Right lobe of liver (tissue), 6 donors: Measurements from ENCODE around the gene ZNF280D. TPM values are rescaled to one million over a fixed set of nuclear protein-coding genes. Genes with fewer than 3 reads are reported as not detected.

Experiments used
- ATAC-seq, 4 donors: fragments of 200-7000 bp; cut with Tn5 transposase; one replicate each; pipeline ENCODE4 v1.9.1; 2020; ENCODE audit warnings: mild to moderate bottlenecking in 4 of 4, moderate library complexity in 4 of 4
- DNase-seq, 3 donors: peaks; one replicate each; pipeline ENCODE4 v3.0.0-alpha.2; 2020
- H3K27ac ChIP-seq, 3 donors: fragments of 200-600 bp; one replicate each; pipeline ENCODE4 v1.8.0; 2022
- H3K27me3 ChIP-seq, 2 donors: fragments of 200-600 bp; one replicate each; pipeline ENCODE4 v1.8.0; 2022
- H3K36me3 ChIP-seq, 4 donors: fragments of 200-600 bp; sonication (generic) in 1 of 4; one replicate each; pipeline versions ENCODE4 v1.5.1 to v1.8.0; 2017 to 2022; ENCODE audit warnings: control low read depth in 1 of 4
- H3K4me1 ChIP-seq, 4 donors: fragments of 200-600 bp; sonication (generic) in 1 of 4; one replicate each; pipeline versions ENCODE4 v1.5.1 to v1.8.0; 2017 to 2022; ENCODE audit warnings: control low read depth in 1 of 4
- H3K4me3 ChIP-seq, 3 donors: fragments of 200-600 bp; one replicate each; pipeline ENCODE4 v1.8.0; 2022
- H3K9me3 ChIP-seq, 4 donors: fragments of 200-600 bp; sonication (generic) in 1 of 4; one replicate each; pipeline versions ENCODE4 v1.5.1 to v1.8.0; 2017 to 2022; ENCODE audit warnings: control low read depth in 1 of 4
- CTCF ChIP-seq, 4 donors: fragments of 200-600 bp in 3 of 4; fragments of 450-650 bp in 1 of 4; IDR thresholded peaks; one replicate each; pipeline versions ENCODE4 v1.5.1 to v1.8.0; 2016 to 2022; ENCODE audit warnings: antibody characterized with exemption in 4 of 4, mild to moderate bottlenecking in 2 of 4
- POLR2A ChIP-seq: fragments of 450-650 bp; IDR thresholded peaks from one replicate; pipeline ENCODE4 v1.6.1; 2017; ENCODE audit warnings: antibody characterized with exemption, mild to moderate bottlenecking
- WGBS: methylation state at CpG from one replicate; pipeline ENCODE4 v1.1.6; 2018; ENCODE audit warnings: low coverage, low lambda C conversion rate; ENCODE audit not compliant: insufficient coverage; ENCODE audit errors: missing lambda C conversion rate; 5-methylcytosine and 5-hydroxymethylcytosine counted together
- intact Hi-C, 2 donors: fragments of 100-400 bp; cut with DNase I; formaldehyde crosslinking; loops; one replicate each; pipeline versions ENCODE4 v1.11.2 to v1.14.1; 2022
- small RNA-seq, 2 experiments: library from RNA; depleted of rRNA; stranded (forward); fragments of <200 nt; gene quantifications; one replicate each; pipeline ENCODE3, GENCODE V24; 2016
- total RNA-seq, 6 experiments: library from RNA; depleted of rRNA in 2 of 6; stranded (reverse); fragments of >200 nt in 2 of 6; fragmentation: NEBNext Ultra II Directional in 3 of 6; extraction: Animal tissue kit (Norgen Biotek cat#: 25700) in 3 of 6; gene quantifications; one replicate each; pipeline versions ENCODE4 v1.1.0 to v1.2.4, GENCODE V29; 2016 to 2023
- donor health status: DM: no; HTN: yes; CAD: no.
- donor health status: DM: no; HTN: no; CAD: no.
- donor health status: DM: no; HTN: no; CAD: no.
- donor health status: DM: no; HTN: yes; CAD: no.
- donor health status: DM: no; HTN: yes; CAD: no.

ZNF280D gene
- total RNA-seq, 6 experiments from 2014 or later, result 18.2 to 34.0 (median 18.7) TPM

- H3K27ac ChIP-seq, result no peak overlapping the region
- WGBS, result 88% methylated on average over 2 of the region's 2 CpGs
- TF ChIP-seq POLR2A (no peak), CTCF (IDR thresholded peaks at IDR 0.05) (no peak)
Measured at GRCh38 chr15:56587686-56588085, 145.6 kb downstream of the ZNF280D start.

GRCh38 chr15:56586206-56586605, 147.1 kb downstream of the ZNF280D start:
- Histone ChIP-seq H3K9me3 (peaks cover 0 to 4% (median 0%) of the 10 kb centered on the region in 4 donors), H3K36me3 (no peaks in the 10 kb centered on the region), H3K27ac (no peak overlapping the region), H3K27me3 (no peaks in the 10 kb centered on the region), H3K4me1 (no peaks in the 10 kb centered on the region), H3K4me3 (no peak overlapping the region)
- DNase-seq (no peak), ATAC-seq (no peak)
- intact Hi-C loops, result no loop called here
- no peak for TF ChIP-seq POLR2A

More at GRCh38 chr15:56587686-56588085, 145.6 kb downstream of the ZNF280D start:
- peaks cover 0 to 4% (median 0%) of the 10 kb centered on the region in 4 donors for H3K9me3 ChIP-seq
- H3K36me3 ChIP-seq, result no peaks in the 10 kb centered on the region
- H3K4me1 ChIP-seq, result no peaks in the 10 kb centered on the region
- DNase-seq (no peak), ATAC-seq (no peak)
- intact Hi-C loops, result no loop called here
- H3K4me3 ChIP-seq, result no peak overlapping the region
- H3K27me3 ChIP-seq, result no peaks in the 10 kb centered on the region

- H3K27ac ChIP-seq, result no peak overlapping the region
- ATAC-seq (no peak), DNase-seq (no peak)
- H3K27me3 ChIP-seq, result no peaks in the 10 kb centered on the region
- TF ChIP-seq POLR2A (no peak), CTCF (IDR thresholded peaks at IDR 0.05) (no peak)
- no peaks in the 10 kb centered on the region for H3K36me3 ChIP-seq
- intact Hi-C loops, result no loop called here
- H3K4me3 ChIP-seq, result no peak overlapping the region
- WGBS, result 96% methylated on average over 2 of the region's 2 CpGs
- peaks cover 0 to 4% (median 0%) of the 10 kb centered on the region in 4 donors for H3K9me3 ChIP-seq
- no peaks in the 10 kb centered on the region for H3K4me1 ChIP-seq
Measured at GRCh38 chr15:56582785-56583184, 150.5 kb downstream of the ZNF280D start.

Small RNA genes lying within 50 kb of the gene (small RNA-seq; reads per million reads assigned to genes)
- 0 reads per million in 2 experiments for gene RF00019

Other genes starting within 250 kb of the ZNF280D start
- 10 to 100 TPM; 28.9 to 41.9 (median 35.3) TPM for gene TCF12, start 185.1 kb upstream of the ZNF280D start, total RNA-seq